Measurements from ENCODE around the gene ANXA2. TPM values are rescaled to one million over a fixed set of nuclear protein-coding genes. Genes with fewer than 3 reads are reported as not detected.
"Not testable (repeated sequence)": the region's sequence is repeated elsewhere in the genome, so short reads cannot be mapped to it uniquely, and the experiment has no call there.

ANXA2 gene
- total RNA-seq, 2 donors from 2014 or later = 214 to 388 TPM

GRCh38 chr15:60340207-60340921 is 57.4 kb downstream of the ANXA2 start:
- H3K9me3 ChIP-seq = no peaks in the 10 kb centered on the region
- no peaks in the 10 kb centered on the region for H3K27me3 ChIP-seq
- H3K4me1 ChIP-seq = no peaks in the 10 kb centered on the region
- peaks cover 1% of the 10 kb centered on the region for H3K36me3 ChIP-seq
- no peak overlapping the region for H3K27ac ChIP-seq
- no peak for DNase-seq (ENCODE audit: low spot score)
- H3K4me3 ChIP-seq = no peak overlapping the region
- no peak for TF ChIP-seq CTCF (IDR thresholded peaks at IDR 0.05)

GRCh38 chr15:60339236-60339635 is 58.5 kb downstream of the ANXA2 start:
- TF ChIP-seq CTCF (IDR thresholded peaks at IDR 0.05) = no peak

GRCh38 chr15:60338810-60339209 is 59.0 kb downstream of the ANXA2 start:
- Histone ChIP-seq H3K4me3 (no peak overlapping the region), H3K9me3 (no peaks in the 10 kb centered on the region), H3K27ac (no peak overlapping the region), H3K4me1 (no peaks in the 10 kb centered on the region), H3K27me3 (no peaks in the 10 kb centered on the region), H3K36me3 (no peaks in the 10 kb centered on the region)
- no peak for TF ChIP-seq CTCF (IDR thresholded peaks at IDR 0.05)
- no peak for DNase-seq (ENCODE audit: low spot score)

More at GRCh38 chr15:60339236-60339635, 58.5 kb downstream of the ANXA2 start:
- no peak overlapping the region for H3K4me3 ChIP-seq
- no peaks in the 10 kb centered on the region for H3K4me1 ChIP-seq
- no peak overlapping the region for H3K27ac ChIP-seq
- no peak for DNase-seq (ENCODE audit: low spot score)
- no peaks in the 10 kb centered on the region for H3K36me3 ChIP-seq
- no peaks in the 10 kb centered on the region for H3K9me3 ChIP-seq
- no peaks in the 10 kb centered on the region for H3K27me3 ChIP-seq

GRCh38 chr15:60337076-60337475 is 60.7 kb downstream of the ANXA2 start:
- no peak overlapping the region for H3K4me3 ChIP-seq
- no peak for DNase-seq (ENCODE audit: low spot score)
- no peaks in the 10 kb centered on the region for H3K36me3 ChIP-seq
- H3K27ac ChIP-seq = no peak overlapping the region
- H3K9me3 ChIP-seq = no peaks in the 10 kb centered on the region
- H3K4me1 ChIP-seq = no peaks in the 10 kb centered on the region
- no peak for TF ChIP-seq CTCF (IDR thresholded peaks at IDR 0.05)
- no peaks in the 10 kb centered on the region for H3K27me3 ChIP-seq

- DNase-seq (ENCODE audit: low spot score); H3K27me3 ChIP-seq; H3K9me3 ChIP-seq; H3K4me1 ChIP-seq; H3K27ac ChIP-seq; H3K4me3 ChIP-seq; H3K36me3 ChIP-seq: not testable (repeated sequence)
Observed at GRCh38 chr15:60335296-60335695, 62.5 kb downstream of the ANXA2 start.

GRCh38 chr15:60328852-60329443 is 68.8 kb downstream of the ANXA2 start:
- H3K9me3 ChIP-seq = no peaks in the 10 kb centered on the region
- peak; percentile 50 to 63 for TF ChIP-seq CTCF (IDR thresholded peaks at IDR 0.05)
- no peak overlapping the region for H3K27ac ChIP-seq
- peaks cover 3 to 4% of the 10 kb centered on the region in 2 donors for H3K27me3 ChIP-seq
- no peaks in the 10 kb centered on the region for H3K4me1 ChIP-seq
- no peaks in the 10 kb centered on the region for H3K36me3 ChIP-seq
- H3K4me3 ChIP-seq = no peak overlapping the region
- DNase-seq (ENCODE audit: low spot score) = no peak
